Stimulated activated CD4-positive, alpha-beta T cell treated with anti-CD3 and anti-CD28 coated beads, Interleukin-4, amount 100 ng/mL, for 24 hours (primary cell): Measurements from ENCODE around the gene RPL37A.

Experiments used
- DNase-seq: peaks from one replicate; pipeline ENCODE4 v3.0.0-alpha.2; 2020

Gene RPL37A

GRCh38 chr2:216498379-216499352 lies at the start of gene RPL37A:
RPL37A (plus strand) TSS chr2:216498844; CDS start chr2:216498875, 31 bp downstream.
- peak; percentile 93 for DNase-seq

GRCh38 chr2:216450346-216450745 lies 48.3 kb upstream of the RPL37A start:
- DNase-seq, result no peak

- DNase-seq, result no peak
These were observed 47.9 kb upstream of the RPL37A start for GRCh38 chr2:216450784-216451183.

- DNase-seq, result no peak
These were observed 44.6 kb upstream of the RPL37A start for GRCh38 chr2:216453955-216454614.

- DNase-seq, result no peak
These were observed 35.5 kb upstream of the RPL37A start for GRCh38 chr2:216463148-216463547.

- no peak for DNase-seq
These were observed 34.4 kb upstream of the RPL37A start for GRCh38 chr2:216464104-216464720.

GRCh38 chr2:216465579-216466195 lies 33.0 kb upstream of the RPL37A start:
- no peak for DNase-seq

- DNase-seq, result no peak
These were observed 30.8 kb upstream of the RPL37A start for GRCh38 chr2:216467845-216468244.

- DNase-seq, result no peak
These were observed 29.0 kb upstream of the RPL37A start for GRCh38 chr2:216469661-216470060.

- no peak for DNase-seq
These were observed 25.5 kb upstream of the RPL37A start for GRCh38 chr2:216473187-216473586.

- peak; percentile 7 for DNase-seq
These were observed 23.5 kb upstream of the RPL37A start for GRCh38 chr2:216474925-216475670.

- DNase-seq, result no peak
These were observed 22.9 kb upstream of the RPL37A start for GRCh38 chr2:216475767-216476166.

- no peak for DNase-seq
These were observed 21.2 kb upstream of the RPL37A start for GRCh38 chr2:216477283-216478035.

- DNase-seq, result no peak
These were observed 20.5 kb upstream of the RPL37A start for GRCh38 chr2:216478151-216478550.

GRCh38 chr2:216478791-216479190 lies 19.9 kb upstream of the RPL37A start:
- DNase-seq, result no peak

- DNase-seq, result no peak
These were observed 18.4 kb upstream of the RPL37A start for GRCh38 chr2:216480221-216480620.

GRCh38 chr2:216482640-216483039 lies 16.0 kb upstream of the RPL37A start:
- DNase-seq, result no peak

- DNase-seq, result no peak
These were observed 13.4 kb upstream of the RPL37A start for GRCh38 chr2:216485237-216485636.

- DNase-seq, result no peak
These were observed 12.9 kb upstream of the RPL37A start for GRCh38 chr2:216485745-216486144.

GRCh38 chr2:216486271-216486670 lies 12.4 kb upstream of the RPL37A start:
- DNase-seq, result no peak

- no peak for DNase-seq
These were observed 11.9 kb upstream of the RPL37A start for GRCh38 chr2:216486708-216487107.

- no peak for DNase-seq
These were observed 8.6 kb upstream of the RPL37A start for GRCh38 chr2:216490061-216490460.
